GM23248 (cell line): ENCODE measurements around the gene STAT1.

Experiments
- EZH2 ChIP-seq: fragments of 200-600 bp; sonication (generic); IDR thresholded peaks from 2 replicates; pipeline ENCODE4 v1.6.1; 2018; ENCODE audit warnings: antibody characterized with exemption, mild to moderate bottlenecking; ENCODE audit not compliant: insufficient read depth, poor library complexity, severe bottlenecking
- EZH2phosphoT487 ChIP-seq: fragments of 200-600 bp; sonication (generic); IDR thresholded peaks from 2 replicates; pipeline ENCODE4 v1.6.1; 2018; ENCODE audit warnings: antibody characterized with exemption, moderate library complexity, mild to moderate bottlenecking, low read depth; ENCODE audit not compliant: insufficient read depth

- TF ChIP-seq EZH2: no peak
- TF ChIP-seq EZH2phosphoT487: no peak
Observed at GRCh38 chr2:190942697-190943096, 71.3 kb downstream of the STAT1 start.
